T-helper 2 cell treated with Interferon-gamma antibody and Interleukin-4, amounts not matched to agents 100 ng/mL and 5 ng/mL, for 36 hours (primary cell): ENCODE data around the gene ENG. TPM values are rescaled to one million over a fixed set of nuclear protein-coding genes. Genes with fewer than 3 reads are reported as not detected.

Source experiments
- intact Hi-C: fragments of 100-400 bp; cut with micrococcal nuclease; formaldehyde crosslinking; loops from one replicate; pipeline ENCODE4 v1.15.1; 2023
- total RNA-seq: library from RNA; stranded (reverse); gene quantifications from 2 replicates; pipeline ENCODE4 v1.2.3, GENCODE V29; 2022

Gene ENG
- total RNA-seq, 1 donor from 2014 or later: 21.4 TPM

DNA sequence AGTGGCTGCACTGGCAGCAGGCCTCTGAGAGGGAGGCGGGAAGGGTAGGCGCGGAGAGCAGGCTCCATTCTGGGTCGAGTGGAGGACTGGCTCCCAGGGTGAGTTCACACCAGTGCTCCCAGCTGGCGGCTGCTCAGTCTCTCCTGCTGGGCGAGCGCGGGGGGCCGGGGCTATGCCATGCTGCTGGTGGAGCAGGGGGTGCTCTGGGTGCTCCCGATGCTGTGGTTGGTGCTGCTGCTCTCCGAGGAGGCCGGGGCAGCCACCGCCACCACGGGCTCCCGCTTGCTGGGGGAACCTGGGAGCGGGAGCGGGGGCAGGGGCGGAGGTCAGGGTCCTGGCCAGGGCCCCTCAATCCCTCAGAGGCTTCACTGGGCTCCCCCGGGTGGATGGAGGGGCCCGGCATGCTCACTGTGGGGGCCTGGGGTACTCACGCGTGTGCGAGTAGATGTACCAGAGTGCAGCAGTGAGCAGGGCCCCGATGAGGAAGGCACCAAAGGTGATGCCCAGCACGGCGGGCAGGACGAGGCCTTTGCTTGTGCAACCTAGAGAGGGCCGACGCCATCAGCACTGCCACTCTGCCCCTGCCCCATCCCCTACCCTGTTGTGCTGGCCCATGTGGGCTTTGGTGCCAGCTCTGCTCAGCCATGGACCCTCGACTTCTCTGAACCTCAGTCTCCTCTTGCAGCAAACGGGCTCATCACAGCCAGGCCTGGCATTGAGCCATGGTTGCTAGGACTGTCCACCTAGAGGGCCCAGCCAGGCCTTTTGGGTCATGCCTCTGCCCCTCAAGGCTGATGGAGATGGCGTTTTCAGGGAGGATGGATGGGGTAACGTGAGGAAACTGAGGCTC is 38.7 kb downstream of the ENG start:
- intact Hi-C loops: no loop called here

DNA sequence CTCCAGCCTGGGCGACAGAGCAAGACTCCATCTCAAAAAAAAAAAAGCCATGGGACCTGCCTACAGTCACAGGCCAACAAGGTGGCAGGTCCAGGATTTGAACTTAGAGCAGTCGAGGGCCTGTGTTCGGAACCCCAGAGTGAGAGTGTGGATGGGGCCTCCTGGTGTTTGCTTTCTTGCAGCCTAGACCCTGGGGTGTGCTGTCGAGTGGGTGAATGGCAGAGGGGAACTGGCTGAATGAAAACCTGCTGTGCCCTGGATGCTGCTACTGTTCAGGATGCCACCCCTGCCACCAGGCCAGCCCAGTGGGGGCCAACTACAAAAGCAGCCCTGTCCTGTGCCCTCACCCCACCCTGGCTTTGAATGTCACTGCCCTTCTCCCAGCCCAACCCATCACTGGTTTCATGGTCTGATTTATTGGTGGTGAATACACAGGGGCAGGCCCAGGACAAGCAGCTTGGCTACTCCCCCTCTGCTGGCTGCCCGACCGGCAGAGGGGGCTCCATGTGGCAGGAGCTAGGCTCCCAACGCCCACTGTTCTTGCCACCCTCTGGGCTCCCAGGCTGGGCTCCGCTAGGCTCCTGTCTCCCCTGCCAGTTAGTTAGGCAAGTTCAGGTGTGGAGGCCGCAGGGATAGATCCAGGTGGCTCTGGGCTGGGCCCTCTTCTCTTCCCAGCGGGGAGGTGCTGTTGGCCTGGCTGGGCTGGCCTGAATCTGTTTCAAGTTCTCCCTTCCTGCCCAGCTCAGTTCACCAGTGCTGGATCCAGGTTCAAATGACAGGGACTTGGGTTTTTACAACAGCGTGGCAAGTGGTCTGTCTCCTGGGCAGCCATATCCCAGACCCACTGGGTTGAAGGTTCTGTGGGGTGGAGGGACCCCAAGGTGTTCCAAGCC is 39.6 kb downstream of the ENG start:
- intact Hi-C loops: no loop called here

DNA sequence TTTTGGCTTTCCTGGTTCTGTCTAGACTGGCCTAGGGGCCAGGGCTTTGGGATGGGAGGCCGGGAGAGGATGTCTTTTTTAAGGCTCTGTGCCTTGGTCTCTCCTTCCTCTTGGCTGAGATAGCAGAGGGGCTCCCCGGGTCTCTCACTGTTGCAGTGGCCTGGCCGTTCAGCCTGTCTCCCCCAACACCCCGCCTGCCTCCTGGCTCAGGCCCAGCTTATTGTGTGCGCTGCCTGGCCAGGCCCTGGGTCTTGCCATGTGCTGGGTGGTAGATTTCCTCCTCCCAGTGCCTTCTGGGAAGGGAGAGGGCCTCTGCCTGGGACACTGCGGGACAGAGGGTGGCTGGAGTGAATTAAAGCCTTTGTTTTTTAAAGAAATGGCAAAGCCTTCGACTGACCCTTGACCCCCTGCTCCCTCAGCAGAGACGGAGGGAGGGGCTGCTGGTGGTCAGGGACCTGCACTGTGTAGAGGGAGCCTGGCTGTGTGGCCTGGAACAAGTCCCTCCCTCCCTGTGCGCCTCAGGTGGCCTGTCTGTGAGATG is 40.7 kb downstream of the ENG start:
- intact Hi-C loops: no loop called here

DNA sequence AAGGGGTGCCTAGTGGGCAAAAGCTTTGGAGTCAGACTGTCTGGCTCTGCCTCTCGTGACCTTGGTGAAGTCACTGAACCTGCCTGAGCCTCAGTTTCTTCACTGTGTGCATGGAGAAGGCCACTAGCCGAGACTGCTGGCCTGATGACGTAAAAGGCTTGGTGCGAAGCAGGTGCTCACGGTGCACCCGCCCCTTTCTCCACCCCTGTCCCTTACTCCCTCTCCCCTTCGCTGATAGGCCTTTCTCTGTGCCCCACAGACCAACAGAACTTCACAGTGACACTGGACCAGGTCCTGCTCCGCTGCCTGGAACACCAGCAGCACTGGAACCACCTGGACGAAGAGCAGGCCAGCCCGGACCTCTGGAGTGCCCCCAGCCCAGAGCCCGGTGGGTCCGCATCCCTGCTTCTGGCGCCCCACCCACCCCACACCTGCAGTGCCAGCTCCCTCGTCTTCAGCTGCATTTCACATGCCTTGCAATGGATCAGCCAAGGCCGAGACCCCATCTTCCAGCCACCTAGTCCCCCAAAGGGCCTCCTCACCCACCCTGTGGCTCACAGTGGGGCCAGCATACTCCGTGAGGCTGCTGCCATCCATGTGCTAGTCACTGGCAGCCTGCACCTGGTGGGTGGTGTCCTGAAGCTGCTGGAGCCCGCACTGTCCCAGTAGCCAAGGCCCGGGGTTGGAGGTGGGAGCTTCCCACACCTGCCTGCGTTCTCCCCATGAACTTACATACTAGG is 41.4 kb downstream of the ENG start:
- intact Hi-C loops: no loop called here

DNA sequence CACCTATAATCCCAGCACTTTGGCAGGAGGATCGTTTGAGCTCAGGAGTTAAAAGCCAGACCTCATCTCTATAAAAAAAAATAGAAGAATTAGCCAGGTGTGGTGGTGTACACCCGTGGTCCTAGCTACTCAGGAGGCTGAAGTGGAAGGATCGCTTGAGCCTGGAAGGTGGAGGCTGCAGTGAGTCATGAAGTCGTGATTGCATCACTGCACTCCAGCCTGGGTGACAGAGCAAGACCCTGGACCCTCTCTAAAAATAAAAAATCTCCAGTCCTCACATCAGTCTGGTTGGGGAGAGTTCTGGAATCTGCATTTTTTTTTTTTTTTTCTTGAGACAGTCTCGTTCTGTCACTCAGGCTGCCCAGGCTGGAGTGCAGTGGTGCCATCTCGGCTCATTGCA is 42.4 kb downstream of the ENG start:
- intact Hi-C loops: no loop called here

DNA sequence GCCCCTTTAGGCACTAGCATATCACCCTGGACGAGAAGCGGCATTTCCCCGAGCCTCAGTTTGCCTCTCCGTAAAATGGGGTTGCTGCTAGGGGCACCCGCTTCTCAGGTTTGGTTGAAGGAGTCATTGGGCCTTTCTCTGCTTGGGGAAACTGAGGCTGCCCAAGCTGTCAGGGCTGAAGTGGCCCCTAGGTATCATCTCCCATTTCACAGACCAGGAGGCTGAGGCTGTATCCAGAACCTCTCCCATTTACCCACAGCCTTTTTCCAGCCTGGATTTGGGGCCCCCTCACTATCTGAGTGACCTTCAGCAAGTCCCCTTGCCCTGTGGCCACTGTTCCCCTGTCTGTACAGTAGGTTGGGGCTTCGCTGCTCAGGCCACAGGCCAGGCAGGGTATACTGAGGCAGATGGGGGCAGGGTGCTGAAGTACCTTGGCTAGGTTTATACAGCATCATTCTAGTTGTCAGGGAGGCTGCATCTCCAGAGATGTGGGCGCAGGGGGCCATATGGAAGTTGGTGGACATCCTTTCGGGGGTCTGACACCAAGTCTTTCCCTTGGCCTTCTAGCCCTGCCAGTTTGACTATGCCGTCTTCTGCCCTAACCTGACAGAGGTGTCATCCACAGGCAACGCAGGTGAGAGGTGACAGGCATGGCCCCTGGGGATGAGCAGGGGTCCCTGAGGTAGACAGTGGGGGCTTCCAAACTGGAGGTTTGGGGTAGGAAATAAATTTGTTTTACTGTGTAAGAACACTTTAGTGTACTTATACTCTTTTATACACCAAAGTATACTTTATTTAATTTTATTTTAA is 43.9 kb downstream of the ENG start:
- intact Hi-C loops: no loop called here

DNA sequence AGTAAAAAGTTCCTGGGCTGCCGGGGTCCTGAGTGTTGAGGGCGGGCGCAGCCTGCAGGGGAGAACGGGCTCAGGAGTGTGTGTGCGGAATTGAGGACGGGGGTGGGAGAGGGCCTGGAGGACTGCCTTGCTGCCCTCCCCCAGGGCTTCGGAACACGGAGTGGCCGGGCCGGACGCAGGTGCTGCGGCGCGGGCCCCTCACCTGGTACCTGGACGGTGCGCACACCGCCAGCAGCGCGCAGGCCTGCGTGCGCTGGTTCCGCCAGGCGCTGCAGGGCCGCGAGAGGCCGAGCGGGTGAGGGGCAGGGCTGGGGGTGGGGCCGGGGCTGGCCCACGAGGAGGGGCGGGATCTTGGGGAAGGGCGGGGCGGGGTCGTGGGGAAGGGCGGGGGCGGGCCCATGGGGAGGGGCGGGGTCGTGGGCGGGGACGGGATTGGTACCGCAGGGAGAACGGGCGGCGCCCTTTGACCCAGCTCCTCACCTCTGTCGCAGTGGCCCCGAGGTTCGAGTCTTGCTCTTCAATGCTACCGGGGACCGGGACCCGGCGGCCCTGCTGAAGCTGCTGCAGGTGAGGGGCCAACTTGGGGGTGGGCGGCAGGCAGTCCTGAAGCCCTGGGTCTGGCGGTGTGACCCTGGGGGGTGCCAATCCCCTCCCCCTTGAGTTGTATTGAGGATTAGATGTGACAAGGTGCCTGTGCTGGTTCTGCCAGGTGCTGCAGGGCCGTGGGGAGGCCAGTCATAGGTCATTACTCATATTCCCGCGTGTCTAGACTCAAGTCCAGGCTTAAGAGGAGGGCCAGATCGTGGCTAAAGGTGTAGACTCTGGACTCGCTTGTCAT is 44.7 kb downstream of the ENG start:
- intact Hi-C loops: no loop called here

DNA sequence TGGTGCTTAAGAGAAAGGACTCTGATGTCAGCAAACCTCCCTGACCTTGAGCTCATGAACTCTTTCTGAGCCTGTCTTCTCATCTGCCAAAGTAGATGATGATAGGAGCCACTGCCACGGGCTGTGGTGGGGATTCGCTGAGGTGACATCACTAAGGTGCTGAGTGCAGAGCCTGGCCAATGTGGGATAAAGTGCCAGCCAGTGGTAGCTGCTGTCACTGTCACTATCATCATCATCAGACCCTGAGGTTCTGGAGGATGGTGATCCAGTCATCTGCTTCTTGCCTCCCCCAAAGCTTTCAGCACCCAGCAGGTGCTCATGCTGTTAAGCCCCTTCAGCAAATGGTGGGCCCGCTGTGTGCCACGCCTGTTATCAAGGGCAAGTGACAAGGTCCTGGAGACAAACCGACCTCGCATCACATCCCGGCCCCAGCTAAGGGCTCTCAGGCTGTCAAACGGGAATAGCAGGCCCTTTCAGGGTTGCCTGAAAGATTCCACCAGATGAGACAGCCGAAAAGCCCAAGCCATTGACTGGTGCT is 45.4 kb downstream of the ENG start:
- intact Hi-C loops: no loop called here

DNA sequence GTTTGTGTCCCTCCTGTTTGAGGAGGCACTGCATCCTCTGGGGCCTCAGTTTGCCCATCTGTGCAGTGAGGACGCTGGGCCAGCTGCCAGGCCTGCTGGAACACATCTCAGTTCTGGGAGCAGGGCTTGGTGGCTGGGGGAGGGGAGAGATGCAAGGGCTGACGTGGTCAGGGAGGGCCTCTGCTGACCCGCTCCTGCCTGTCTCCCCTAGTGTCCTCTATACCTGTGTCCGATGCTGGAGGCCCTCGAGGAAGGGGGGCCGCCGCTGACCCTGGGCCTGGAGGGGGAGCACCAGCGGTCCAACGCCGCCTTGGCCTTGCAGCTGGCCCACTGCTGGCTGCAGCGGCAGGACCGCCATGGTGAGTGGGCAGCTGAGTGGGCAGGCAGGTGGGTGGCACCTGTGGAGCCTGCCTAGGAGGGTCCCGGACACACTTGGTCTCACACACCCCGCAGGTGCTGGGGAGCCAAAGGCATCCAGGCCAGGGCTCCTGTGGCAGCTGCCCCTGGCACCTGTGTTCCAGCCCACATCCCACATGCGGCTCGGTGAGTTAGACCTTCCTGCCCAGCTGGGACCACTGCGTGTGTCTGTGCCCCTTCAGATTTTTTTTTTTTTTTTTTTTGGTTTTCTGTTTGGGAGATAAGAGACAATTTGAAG is 46.0 kb downstream of the ENG start:
- intact Hi-C loops: no loop called here

DNA sequence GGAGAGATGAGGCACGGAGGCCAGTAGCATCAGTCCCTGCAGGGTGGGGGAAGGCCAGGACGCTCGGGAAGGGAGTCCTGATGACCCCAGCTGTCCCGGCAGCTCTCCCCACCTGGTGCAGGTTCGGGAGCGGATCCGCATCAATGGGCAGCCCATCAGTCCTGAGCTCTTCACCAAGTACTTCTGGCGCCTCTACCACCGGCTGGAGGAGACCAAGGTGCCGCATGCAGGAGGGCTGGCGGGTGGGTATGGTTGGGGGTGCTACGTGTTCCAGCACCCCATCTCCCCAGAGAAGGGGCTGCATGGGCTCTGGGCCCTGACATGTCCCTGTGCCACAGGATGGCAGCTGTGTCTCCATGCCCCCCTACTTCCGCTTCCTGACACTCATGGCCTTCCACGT is 47.6 kb downstream of the ENG start:
- intact Hi-C loops: no loop called here

DNA sequence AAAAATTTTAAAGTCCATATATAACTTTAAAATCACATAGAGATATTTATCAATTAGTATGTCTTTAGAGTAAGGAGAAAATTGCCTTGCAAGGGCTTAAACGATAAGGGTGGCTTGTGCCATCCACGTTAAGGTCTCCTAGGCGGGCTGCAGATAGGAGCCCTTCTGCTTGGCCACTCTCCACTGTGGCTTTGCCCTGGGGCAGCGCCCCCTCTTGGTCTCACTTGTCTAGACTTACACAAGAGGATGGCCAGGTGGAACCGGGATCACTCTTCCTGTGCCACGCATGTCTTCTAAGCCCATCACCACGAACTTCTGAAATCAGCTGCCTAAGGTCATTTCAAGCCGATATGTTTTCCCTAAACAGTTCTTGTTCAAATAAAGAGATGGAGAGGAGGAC is 48.8 kb downstream of the ENG start:
- intact Hi-C loops: no loop called here

DNA sequence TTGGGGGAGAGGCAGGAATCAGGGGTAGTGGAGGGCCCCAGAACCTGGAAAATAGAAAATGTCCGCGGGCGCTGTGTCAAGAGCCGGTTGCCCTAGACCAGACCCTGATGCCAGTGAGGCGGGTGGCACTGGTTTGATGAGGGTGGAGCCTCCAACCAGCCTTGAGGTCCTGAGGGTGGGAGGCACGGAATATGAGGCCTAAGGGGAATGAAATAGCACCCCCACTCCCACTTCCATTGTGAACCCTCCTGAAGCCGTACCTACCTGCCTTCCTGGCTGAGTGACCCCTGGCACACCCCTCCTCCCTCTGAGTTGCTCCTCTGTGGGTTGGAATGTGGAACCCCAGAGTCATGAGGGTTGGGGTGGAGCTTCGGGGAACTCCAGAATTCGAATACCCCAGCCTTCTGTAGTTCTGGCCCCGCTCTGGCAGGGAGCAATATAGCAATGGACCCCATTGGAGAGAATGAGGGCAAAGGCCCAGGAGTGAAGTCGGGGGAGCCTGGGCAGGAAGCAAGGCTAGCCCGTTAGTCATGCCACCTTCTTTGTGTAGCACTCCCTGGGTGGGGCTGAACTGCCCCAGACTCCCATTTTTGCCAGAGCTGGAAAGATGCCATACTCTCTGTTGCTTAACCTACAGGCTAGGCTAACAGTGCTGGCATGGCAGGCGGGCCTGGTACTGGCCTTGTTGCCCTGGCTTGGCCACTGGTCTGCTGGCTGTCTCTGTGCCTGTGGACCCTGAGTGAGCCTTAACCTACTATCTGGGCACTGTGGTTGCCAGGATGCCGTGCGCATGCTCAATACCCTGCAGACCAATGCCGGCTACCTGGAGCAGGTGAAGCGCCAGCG is 50.7 kb downstream of the ENG start:
- intact Hi-C loops: loop anchor here (2.0 kb wide), 2 partner anchors 33 to 99 kb away; no protein-coding TSS in a partner anchor

DNA sequence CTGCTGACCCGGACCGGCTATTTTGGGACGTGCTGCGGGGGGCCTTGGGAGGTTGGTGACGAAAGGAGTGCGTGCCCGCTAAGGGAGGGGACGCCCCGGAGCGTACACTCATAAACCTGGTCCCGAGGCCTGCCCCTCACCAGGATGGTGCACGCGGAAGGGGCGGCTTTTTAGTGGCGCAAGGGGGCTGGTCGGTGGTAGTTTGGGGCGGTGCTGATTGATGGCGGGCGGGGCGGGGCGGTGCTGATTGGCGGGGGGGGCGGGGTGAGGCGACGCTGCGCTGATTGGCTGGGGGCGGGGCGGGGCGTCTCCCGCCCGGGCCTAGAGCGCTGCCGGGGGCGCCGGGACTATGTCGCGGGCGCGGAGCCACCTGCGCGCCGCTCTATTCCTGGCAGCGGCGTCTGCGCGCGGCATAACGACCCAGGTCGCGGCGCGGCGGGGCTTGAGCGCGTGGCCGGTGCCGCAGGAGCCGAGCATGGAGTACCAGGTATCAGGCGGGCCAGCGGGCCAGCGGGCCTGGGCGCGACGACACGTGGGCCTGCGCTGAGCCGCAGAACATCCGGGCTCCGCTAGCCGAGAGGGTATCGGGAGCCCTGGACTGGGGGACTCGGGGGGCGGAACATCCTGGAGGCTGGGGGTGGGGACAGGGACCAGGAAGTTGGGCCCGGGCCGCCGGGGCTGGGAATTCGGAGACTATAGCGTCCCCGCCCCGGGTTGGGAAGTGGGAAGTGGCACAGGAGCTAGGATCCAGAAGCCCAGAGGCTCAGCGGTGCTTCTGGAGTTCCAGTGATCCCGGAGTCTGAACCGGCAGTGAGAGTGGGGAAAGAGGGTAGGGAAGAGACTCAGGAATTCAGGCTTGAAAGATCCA is 51.6 kb downstream of the ENG start, which contains the start of gene FPGS:
TSS of gene FPGS (plus strand) at position 307 of the 868 bp plus-strand sequence. CDS start at position 350, 43 bp downstream.
- intact Hi-C loops: loop anchor here (1.0 to 2.0 kb wide), 3 partner anchors 17 to 100 kb away; partner anchors contain the start of gene CDK9

DNA sequence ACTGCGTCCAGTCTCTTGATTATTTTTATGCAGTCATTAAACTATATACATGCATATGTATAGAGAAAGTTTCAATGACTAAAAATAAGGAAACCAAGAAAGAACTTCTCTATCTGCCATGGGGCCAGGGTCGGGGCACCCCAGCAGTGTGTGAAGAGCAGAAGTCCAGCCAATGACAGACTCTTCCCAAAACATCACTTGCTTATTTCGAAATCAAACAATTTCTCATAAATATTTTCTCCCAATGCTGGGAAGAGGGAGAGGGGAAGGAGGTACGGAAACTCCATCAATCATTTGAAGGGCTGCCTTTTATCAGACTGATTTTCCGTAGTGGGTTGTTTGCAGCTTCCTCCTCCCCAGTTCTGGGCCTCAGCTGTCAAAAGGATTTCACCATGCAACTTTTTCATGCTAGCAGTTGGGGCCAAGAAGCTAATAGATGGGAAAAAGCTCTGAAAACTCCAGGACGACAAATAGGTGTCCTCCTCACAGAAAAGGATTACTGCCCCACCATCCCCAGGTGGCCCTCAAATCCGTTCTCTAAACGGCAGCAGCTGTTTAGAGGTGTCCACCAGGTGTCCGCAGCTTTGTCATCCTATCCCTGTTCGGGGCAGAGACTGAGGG is 52.4 kb downstream of the ENG start:
- intact Hi-C loops: loop anchor here (1.0 to 2.0 kb wide), 3 partner anchors 16 to 101 kb away; partner anchors contain the start of gene CDK9

DNA sequence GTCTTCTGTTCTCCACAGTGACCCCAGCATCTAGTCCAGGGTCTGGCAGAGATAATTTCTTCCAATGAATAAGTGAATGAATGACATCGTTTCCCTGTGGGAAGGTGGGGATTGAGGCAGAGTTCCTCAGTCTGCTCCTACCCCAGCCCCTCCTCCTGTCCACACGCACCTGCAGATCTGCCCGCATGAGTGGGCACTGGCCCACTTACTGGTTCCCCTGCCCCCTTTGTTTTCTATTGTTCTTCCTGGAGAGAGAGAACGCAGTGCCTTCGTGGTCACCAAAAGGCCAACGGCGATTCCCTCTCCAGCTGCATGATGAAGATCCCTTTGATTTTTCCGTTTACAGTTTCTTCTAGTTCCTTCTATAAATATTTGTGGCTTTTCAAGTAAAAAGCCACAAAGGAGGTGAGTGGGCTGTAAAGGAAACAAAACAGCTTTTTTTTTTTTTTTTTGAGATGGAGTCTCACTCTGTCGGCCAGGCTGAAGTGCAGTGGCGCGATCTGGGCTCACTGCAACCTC is 57.5 kb downstream of the ENG start:
- intact Hi-C loops: no loop called here
